Anterior cingulate cortex (tissue), 58 donors: Measurements from ENCODE around the gene KLK8.

ENCODE experiments used
- DNase-seq, 58 donors: peaks; one replicate each; lab custom pipeline; 2025; lab: John Stamatoyannopoulos, UW

KLK8 gene

GRCh38 chr19:50959731-50960500, 41.5 kb downstream of the KLK8 start:
- DNase-seq: no peak

GRCh38 chr19:50957587-50957986, 43.8 kb downstream of the KLK8 start:
- no peak for DNase-seq

GRCh38 chr19:50952910-50953309, 48.5 kb downstream of the KLK8 start, which contains the start of gene KLK5:
Gene KLK5, minus strand, starts transcription at chr19:50953038. Its CDS starts 381 bp downstream, at chr19:50952657.
- DNase-seq: no peak

- no peak for DNase-seq
These were observed 51.5 kb downstream of the KLK8 start for GRCh38 chr19:50949861-50950260.

GRCh38 chr19:50947123-50947522, 54.3 kb downstream of the KLK8 start:
- DNase-seq: no peak
